GM19452 (cell line): ENCODE results near the gene AP3D1.
"Not testable (repeated sequence)": the region's sequence is repeated elsewhere in the genome, so short reads cannot be mapped to it uniquely, and the experiment has no call there.

Experiments used
- ATAC-seq: cut with Tn5 transposase; IDR thresholded peaks from one replicate; pipeline ENCODE4 v1.9.1; 2021; ENCODE audit not compliant: unreplicated experiment

The AP3D1 gene

DNA sequence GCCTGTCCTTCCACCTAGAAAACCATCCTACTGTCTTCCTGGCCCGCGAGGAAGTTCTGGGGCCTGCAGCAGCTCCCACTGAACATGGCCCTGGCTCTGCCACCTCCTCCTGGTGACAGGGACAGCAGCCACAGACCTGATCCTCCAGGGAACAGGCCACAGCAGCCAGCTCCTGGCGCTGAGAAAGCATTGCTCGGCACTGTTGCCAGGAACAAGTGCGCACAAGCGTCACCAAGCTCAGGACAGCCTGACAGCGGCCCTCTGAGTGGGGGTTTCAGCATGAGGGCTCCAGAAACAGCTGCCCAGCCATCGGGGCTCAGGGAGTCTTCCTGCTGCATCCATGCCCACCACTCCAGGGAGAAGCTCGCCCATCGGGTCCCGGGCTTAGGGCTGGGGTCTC, 21.9 kb downstream of the AP3D1 start:
- ATAC-seq, result no peak

DNA sequence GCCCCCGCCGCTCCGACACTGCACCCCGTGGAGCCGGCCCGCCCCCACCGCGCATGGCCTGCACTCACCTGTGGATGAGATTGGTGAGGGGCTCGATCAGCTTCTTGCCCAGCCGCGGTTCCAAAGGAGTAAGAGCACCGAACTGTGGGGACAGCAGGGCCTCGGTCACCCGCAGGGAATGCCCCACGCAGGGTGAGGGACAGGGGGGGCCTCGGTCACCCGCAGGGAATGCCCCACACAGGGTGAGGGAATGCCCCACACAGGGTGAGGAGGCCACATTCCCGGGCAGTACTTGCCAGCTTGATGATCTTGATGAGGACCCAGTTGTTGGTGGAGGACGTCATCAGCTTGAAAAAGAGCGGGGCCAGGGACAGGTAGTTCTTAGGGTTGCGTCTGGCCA, 22.3 kb downstream of the AP3D1 start:
- no peak for ATAC-seq

DNA sequence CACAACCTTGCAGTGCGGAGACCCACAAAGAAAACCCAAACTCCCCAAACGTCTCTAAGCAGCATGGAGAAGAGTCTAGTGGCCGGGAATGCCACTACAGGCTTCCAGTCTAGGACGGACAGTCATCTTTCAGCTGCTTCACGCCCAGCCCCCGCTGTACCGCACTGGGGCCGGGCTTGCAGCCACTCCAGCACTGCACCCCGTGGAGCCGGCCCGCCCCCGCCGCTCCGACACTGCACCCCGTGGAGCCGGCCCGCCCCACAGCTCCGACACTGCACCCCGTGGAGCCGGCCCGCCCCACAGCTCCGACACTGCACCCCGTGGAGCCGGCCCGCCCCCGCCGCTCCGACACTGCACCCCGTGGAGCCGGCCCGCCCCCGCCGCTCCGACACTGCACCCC, 23.1 kb downstream of the AP3D1 start:
- not testable (repeated sequence) for ATAC-seq

DNA sequence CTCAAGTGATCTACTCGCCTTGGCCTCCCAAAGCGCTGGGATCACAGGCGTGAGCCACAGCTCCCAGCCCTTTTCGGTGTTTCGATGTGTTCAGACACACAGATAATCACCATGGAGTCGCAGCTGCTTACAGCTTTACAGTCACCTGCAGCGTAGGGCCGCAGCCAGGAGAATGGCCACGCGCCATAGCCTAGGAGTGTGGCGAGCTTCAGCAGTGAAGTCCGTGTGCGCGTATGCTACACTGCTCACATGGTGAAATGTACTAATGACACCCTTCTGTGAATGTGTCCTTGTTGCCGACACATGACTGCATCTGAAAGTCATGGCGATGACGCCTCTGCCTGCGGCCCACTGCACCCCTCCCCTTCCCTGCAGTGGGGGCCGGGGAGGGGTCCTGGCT, 23.6 kb downstream of the AP3D1 start:
- ATAC-seq, result no peak

DNA sequence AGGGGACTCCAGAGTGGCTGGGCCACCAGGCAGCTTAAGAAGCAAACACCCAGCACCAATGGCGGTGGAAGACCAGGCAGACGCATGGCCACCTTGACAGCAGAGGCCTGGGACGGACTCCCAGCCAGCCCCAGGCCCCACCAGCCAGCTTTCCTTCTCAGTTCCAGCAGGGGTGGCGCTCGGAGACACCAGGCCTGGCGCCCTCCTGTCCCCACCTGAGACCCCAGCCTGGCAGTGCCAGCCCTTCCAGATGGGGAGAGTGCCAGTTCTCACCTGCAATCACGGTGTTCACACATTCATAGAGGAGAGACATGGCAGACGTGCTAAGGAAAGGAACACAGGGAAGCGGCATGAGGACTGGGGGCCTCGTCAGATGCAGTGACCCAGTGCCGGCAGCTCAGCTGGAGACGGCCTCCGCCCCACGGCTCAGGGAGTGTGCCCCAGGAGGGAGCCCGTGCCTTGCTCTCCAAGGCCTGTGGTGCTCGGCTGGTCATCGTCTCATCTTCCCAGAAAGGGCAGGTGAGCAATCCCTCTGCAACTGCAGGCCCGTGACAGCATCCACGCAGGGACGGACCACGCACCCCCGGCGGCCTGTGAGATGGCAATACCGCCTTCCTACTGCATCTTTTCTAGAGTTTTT, 24.4 kb downstream of the AP3D1 start:
- no peak for ATAC-seq

DNA sequence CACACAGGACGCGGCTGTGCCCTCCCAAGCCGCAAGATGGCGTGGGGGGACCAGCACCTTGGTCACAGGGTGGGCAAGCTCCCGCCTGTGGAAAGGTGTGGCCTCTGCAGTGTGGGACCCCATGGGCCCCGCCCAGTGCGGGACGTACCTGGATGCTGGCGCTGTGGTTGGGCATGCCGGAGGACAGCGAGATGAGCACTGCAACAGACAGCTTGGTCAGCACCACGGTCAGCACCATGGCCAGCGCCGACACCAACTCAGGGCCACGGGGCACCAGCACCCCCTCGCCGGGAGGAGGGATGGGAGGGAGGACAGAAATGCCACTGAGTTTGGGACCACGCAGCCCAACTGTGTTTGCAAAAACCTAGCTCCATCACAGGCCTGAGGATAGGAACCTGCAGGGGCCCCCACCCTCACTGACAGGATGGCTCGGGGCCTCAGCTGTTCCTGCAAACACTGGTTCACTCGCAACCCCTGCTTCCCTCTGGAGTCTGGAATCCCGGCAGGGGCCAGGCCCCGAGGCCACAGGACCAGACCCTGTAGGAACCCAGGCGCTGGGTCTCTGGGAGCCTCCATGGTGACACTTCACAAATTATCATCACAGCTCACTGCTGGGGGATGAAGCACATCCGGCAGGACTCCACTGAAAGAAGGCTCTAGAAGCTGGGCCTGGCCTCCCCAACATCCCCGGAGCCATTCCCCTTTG, 27.5 kb downstream of the AP3D1 start:
- no peak for ATAC-seq

DNA sequence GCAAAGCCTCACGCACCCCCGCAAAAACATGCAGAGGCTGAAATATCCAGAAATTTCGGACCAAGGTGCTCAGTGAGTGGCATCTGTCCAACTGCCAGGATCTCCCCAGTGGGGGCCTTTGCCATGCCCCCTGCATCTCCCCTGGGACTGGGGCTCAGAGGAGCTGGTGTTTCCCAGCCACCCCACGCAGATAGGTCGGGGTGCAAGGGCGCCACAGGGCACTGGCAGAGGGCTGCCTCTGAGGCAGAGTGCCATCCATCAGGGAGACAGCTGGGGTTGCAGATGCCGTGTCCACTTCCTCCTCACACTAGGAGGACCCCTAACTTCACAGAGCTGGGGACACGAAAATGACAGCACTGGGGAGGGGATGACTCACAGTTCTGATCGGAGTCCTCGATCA, 28.4 kb downstream of the AP3D1 start:
- ATAC-seq, result no peak

DNA sequence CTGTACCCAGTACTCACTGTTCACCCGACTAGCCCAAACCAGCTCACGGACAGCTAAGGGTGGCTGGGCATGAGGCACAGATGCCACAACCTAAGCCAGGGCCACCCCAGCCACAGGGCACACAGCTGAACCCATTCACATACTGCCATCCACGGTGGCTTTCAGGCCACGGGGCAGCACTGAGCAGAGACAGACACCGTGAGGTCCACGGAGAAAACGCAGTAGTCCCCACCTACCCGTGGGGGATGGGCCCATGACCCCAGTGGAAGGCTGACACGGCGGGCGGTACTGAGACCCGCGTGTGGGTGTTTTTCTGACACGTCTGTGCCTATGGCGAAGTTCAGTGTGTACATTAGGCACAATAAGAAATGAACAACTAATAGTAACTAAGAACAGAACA, 29.1 kb downstream of the AP3D1 start:
- no peak for ATAC-seq

DNA sequence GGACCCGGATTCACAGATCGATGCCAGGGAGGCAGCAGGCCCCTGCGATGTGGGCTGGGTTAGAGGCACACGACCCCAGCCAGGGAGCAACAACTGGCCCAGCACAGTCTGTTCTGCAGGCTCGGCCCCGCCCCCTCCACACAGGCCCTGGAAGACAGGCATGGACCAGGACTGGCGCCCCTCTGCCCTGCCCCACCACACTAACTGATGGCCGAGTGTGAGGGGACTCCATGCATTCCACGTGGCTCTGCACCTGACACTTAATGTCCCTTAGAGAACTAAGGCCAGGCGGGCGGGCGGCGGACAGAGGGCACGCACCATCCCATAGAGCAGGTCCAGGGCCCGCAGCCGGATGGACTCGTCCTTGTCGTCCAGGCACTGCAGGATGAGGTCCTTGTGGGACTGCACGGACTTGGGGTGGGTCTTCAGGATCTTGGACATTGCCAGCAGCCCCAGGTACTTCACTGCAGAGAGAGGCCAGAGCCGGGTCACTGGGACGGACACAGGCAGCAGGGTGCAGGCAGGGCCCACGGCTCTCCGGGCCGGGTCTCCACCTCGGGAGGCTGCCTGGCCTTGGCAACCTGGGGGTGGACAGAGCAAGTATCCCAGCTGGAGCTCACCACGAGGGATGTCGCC, 29.8 kb downstream of the AP3D1 start:
- ATAC-seq, result no peak

DNA sequence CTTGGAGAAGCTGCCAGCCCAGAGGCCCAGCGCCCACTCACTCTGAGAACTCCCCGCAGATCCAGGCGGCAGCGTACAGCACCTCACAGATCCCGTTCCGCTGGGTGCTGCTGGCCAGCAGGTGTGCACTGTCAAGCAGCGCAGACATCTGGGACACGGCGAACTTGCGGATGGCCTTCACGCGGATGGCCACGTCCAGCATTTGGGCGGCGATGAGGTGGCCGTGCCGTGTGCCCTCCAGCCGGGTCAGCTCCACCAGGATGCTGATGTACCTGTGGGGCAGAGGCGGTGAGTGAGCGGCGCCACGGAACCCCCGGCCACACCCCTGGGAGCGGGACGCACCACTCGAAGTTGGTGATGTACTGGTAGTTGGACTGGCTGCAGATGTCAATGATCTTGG, 30.5 kb downstream of the AP3D1 start:
- no peak for ATAC-seq

DNA sequence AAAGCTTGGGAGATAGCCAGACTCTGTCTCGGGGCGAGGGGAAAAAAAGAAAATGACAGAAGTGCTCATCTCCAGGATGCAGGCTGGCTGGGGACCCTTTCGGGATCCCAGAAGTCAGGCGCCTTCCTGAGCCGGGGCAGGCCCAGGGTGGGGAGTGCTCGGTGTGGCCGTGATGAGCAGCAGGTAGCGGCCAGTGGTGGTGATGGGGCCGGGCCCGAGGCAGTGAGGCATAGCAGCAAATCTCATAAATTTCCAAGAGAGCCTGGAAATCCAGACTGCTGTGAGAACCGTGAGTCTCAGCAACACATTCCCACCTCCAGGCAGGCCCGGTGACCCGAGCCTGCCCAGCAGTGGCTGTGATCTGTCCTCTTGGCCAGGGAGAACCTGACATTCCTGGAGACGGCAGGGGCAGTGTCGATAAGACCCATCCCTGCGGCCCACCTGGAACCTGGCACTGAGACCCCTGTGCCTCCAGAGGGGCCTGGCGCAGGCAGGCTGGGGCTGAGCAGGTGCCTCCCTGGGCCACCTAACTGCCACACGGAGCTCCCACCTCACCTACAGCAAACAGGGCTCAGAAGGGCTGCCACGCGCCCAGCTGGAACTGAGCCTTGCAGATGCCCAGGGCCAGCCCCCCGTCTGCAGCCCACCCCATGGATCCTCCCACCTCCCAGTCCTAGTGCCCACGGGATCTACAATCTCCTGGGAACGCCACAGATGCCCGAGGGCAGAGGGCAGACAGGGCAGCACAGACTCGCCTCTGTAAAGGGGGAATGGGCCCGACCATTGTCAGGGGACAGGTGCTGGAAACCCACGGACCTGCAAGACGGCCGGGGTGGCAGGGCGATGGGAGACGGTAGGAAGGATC, 31.2 kb downstream of the AP3D1 start:
- ATAC-seq, result no peak

DNA sequence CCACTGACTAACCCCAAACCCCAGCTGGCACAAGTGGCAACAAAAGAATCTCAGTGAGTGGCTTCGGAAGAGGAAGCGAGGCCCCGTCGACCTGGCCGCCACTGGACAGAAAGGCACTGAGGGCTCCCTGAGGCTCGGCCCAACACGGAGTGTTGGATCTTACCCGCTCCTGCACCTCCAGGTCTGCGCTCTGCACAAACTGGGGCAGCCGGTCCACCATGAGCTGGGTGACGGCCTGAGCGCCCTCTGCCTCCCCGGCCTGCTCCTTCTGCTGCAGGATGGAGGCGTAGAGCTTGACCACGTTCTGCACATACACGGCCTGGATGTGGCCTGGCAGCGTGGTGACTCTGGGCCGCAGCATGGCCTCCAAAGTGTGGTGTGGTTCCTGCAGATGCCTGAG, 32.9 kb downstream of the AP3D1 start:
- no peak for ATAC-seq

DNA sequence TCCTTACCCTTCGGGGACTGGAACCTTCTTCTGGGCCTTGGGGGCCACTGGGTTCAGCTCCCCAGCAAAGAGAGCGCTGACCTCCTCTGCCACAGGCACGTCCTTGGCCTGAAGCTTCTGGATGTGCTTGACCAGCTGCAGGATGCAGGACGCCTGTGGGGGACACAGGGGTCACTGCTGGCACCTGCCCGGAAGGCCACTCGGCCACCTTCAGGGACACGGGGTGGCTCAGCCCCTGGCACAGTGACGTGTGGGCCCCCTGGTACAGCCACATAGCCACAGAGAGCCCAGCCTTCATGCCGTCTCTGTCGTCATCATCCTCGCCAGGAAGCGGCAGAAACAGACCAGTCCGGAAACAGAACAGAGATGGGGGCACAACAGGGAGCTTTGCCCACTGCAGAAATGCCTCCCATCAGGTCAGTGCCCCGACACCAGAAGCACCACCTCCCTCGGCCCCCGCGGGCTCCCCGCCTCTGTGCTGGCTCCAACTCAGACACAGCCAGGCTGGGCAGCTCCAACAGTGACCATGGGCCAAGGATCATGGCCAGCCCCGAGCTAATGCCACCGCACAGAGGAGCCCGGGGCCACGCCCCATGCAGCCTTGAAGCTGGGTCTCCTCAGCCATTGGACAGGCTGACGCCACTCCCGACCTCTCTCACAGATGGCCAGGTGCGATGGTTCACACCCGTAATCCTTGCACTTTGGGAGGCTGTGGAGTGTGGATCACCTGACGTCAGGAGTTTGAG, 34.0 kb downstream of the AP3D1 start:
- ATAC-seq, result no peak

DNA sequence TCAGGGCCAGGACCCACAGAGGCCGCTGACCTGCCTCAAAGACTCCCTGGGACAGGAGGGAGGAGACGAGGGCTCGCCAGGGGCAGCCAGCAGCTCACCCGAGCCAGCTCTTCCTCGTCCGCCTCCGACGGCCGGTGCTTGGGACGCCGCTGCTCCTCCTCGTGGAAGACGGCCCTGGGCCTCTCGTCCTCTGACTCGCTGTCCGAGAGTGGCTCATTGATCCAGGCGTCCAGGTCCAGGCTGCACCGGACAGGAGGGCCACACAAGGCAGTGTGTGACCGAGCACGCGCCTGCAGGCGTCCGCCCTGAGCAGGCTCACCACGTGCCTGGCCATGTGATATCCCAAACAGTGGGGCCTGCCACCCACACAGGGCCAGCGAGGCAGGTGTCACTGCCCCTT, 34.9 kb downstream of the AP3D1 start:
- no peak for ATAC-seq

DNA sequence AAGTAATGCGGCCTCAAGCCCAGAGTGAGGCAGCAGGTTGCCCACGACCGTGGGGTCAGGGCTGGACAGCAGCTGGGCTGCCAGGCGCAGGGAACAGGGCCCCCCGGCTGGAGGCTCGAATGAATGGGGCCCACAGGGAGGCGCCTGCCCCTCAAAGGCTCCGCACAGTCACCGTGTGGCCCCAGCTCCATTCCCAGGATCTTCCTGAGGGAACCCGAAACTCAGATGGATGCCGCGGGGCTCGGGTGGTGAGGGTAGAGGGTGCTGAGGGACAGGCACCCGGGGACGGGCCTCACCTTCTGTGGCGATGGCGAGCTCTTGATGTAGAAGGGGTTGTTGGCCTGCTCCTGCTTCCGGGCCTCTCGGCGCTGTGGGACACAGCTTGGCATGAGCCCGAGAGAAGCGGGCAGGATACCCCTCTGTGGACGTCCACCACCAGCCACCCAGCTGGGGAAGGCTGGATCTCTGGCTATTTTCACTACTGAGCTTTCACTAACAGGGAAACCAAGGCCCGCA, 35.4 kb downstream of the AP3D1 start:
- ATAC-seq, result no peak

DNA sequence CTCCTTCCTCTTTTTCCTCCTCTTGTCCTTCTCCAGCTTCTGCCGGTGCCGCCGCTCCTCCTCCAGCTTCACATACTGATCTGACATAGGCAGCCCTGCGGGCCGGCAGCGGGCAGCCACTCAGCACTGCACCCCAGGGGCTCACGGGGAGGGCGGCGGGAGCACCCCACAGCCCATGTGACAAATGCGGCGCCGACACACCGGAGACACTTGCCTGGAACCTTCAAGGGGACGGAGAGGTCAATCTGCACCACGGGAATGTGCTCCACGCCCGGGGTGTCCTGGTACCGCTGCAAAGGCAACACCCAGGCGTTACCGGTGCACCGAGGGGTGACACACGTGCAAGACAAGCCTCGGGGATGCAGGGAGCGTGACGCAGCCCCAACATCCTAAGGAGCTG, 36.0 kb downstream of the AP3D1 start:
- no peak for ATAC-seq

DNA sequence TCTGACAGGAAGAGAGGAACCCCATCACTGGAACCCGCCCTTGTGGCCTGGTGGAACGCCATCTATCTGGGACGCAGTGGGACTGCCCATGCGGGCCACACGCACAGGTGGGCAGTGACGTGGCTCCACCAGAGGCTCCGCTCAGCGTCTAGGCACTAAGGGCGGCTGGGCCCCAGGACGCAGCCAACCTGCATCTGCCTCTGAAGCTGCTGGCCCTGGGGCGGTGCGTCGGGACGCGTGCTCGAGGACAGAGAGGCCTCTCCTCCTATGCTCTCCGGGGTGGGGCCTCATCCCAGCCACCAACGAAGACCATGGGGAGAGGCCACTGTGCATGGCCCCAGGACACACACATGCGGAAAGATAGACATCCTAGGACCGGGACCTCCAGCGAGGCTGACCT, 36.5 kb downstream of the AP3D1 start:
- ATAC-seq, result no peak

DNA sequence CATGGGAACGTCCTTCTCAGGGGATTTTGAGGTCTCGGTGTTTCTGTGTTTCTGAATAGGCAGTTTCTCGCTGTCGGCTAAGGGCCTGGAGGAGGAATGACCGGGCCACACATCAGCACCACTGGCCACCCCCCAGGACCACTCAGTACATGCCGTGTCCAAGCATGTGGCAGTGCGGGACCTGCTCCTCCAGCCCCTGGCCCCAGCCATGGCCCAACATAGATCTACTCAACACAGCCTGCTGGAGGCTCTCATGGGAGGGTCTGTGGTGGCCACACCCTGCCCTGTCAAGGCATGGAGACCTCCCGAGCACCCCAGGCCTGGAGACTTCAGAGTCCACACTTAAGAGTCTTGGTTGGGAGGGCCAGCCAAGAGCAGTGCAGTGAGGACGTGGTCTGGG, 37.1 kb downstream of the AP3D1 start:
- no peak for ATAC-seq

DNA sequence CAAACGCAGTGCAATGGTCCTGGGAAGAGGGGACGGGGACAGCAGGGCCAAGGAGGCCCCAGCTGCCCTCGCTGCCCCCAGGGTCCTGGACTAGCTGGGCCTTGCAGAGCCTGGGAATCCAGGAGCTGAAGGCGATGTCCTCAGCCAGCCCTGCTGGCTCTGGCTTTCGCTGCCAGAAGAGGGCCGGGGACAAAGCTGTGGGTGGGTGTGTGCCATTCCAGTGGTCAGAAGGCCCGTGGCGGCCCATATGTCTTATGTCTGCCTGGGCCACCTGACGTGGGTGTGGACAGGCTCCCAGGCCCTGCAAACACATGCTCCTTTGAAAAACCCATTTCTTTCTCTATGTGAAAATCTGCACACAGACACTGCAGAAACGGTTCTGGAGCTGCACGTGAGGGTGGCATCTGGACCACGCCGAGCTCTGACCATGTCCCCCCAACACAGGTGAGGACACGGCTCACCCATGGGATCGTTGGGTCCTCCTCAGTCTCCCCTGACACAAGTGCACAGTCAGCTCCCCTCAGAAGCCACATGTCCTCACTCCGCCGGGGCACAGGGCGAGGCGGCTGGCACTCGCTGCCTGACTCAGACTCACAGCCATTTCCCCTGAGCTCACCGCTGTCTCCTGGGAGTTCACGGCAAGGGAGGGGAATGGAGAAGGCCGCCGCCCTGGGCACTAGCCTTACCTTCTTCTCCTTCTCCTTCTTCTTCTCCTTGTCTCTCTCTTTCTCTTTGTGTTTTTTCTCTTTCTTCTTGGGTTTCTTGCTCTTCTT, 37.7 kb downstream of the AP3D1 start:
- no peak for ATAC-seq
